Heart left ventricle (tissue), 16 donors: ENCODE measurements around the gene KEL. TPM values are rescaled to one million over a fixed set of nuclear protein-coding genes. Genes with fewer than 3 reads are reported as not detected.

Experiments used
- ATAC-seq, 4 donors: fragments of 200-7000 bp; cut with Tn5 transposase; one replicate each; pipeline ENCODE4 v1.9.1; 2020 to 2022; ENCODE audit warnings: moderate library complexity in 4 of 4, mild to moderate bottlenecking in 3 of 4, moderate number of reproducible peaks in 1 of 4
- DNase-seq, 5 donors: peaks; one replicate each; pipeline ENCODE4 v3.0.0-alpha.2; 2020
- H3K27ac ChIP-seq, 12 donors: fragments of 200-600 bp; sonication (generic) in 4 of 12; one replicate each; pipeline versions ENCODE4 v1.5.0 to v1.8.0; 2016 to 2022; ENCODE audit warnings: mild to moderate bottlenecking in 2 of 12
- H3K27me3 ChIP-seq, 9 donors: fragments of 200-600 bp; sonication (generic) in 2 of 9; one replicate each; pipeline versions ENCODE4 v1.5.1 to v1.8.0; 2016 to 2022; ENCODE audit warnings: mild to moderate bottlenecking in 3 of 9
- H3K36me3 ChIP-seq, 9 donors: fragments of 200-600 bp; sonication (generic) in 2 of 9; one replicate each; pipeline versions ENCODE4 v1.5.0 to v1.8.0; 2018 to 2022; ENCODE audit warnings: mild to moderate bottlenecking in 2 of 9
- H3K4me1 ChIP-seq, 12 donors: fragments of 200-600 bp; sonication (generic) in 4 of 12; one replicate each; pipeline versions ENCODE4 v1.5.0 to v1.8.0; 2016 to 2022; ENCODE audit warnings: mild to moderate bottlenecking in 3 of 12
- H3K4me3 ChIP-seq, 12 donors: fragments of 200-600 bp; sonication (generic) in 4 of 12; one replicate each; pipeline versions ENCODE4 v1.5.0 to v1.8.0; 2017 to 2022; ENCODE audit warnings: mild to moderate bottlenecking in 9 of 12, moderate library complexity in 4 of 12
- H3K9me3 ChIP-seq, 12 donors: fragments of 200-600 bp; sonication (generic) in 4 of 12; one replicate each; pipeline versions ENCODE4 v1.5.0 to v1.8.0; 2016 to 2022; ENCODE audit warnings: mild to moderate bottlenecking in 1 of 12
- CTCF ChIP-seq, 12 donors: fragments of 200-600 bp; sonication (generic) in 4 of 12; IDR thresholded peaks; one replicate each; pipeline versions ENCODE4 v1.5.0 to v1.8.0; 2018 to 2022; ENCODE audit warnings: antibody characterized with exemption in 12 of 12, mild to moderate bottlenecking in 5 of 12
- POLR2A ChIP-seq, 2 donors: fragments of 450-650 bp; IDR thresholded peaks; one replicate each; pipeline ENCODE4 v1.6.1; 2017; ENCODE audit warnings: antibody characterized with exemption in 2 of 2, mild to moderate bottlenecking in 2 of 2, moderate library complexity in 2 of 2
- WGBS, 4 donors: extraction: QIAGEN DNeasy Blood & Tissue Kit in 2 of 4; methylation state at CpG; one replicate each; pipeline versions ENCODE4 v1.1.5 to v1.1.7; 2013 to 2018; 5-methylcytosine and 5-hydroxymethylcytosine counted together
- intact Hi-C, 10 donors: fragments of 100-400 bp; cut with DNase I; formaldehyde crosslinking; loops; one replicate each; pipeline versions ENCODE4 v1.11.1 to v1.14.2; 2022
- polyA plus RNA-seq, 2 donors: library from polyadenylated mRNA; stranded (reverse); fragments of 200-250 nt; gene quantifications; one replicate each; pipeline ENCODE4 v1.2.3, GENCODE V29; 2013
- total RNA-seq, 9 donors: library from RNA; depleted of rRNA in 2 of 9; stranded (reverse); fragments of >200 nt in 2 of 9; fragmentation: NEBNext Ultra II Directional in 3 of 9; extraction: Animal tissue kit (Norgen Biotek cat#: 25700) in 3 of 9; gene quantifications; one replicate each; pipeline versions ENCODE4 v1.1.0 to v1.2.4, GENCODE V29; 2016 to 2023
- donor health status: ischemic (EF 13 %, LVEDD 7.1; RV severe dilation, severe dysfunction).
- donor health status: healthy with polysubstance abuse.
- donor health status: DM: no; HTN: yes; CAD: no.
- donor health status: DM: no; HTN: no; CAD: no.
- donor health status: ischemic (EF 25% LVEDD 6.9; RV normal size, moderate dysfunction).
- donor health status: ischemic (EF 25% LVEDD 5.7; RV mildly dilated, moderate dysfunction).
- donor health status: healthy.
- donor health status: DM: yes; HTN: yes; CAD: no.
- donor health status: ischemic (EF 35%, LVEDD 5.7; RV mildly dilated, moderate dysfunction).
- donor health status: nonischemic (EF 11% LVEDD 7.7; RV severe dilation, severe dysfunction).
- donor health status: DM: yes; HTN: yes; CAD: no.
- donor health status: PGD.
- donor health status: ischemic (EF 29% LVEDD 5.4; RV normal size, mild dysfunction).
- donor health status: nonischemic (EF 23%, LVEDD 6.1; RV moderate dilation, normal function).

Gene KEL
- total and polyA plus RNA-seq, 11 donors: 0.17 to 1.8 (median 0.56) TPM; not detected in 4

- H3K4me1 ChIP-seq: no peaks in the 10 kb centered on the region
Observed at GRCh38 chr7:142961595-142961972, 579 bp downstream of the KEL start.

DNA sequence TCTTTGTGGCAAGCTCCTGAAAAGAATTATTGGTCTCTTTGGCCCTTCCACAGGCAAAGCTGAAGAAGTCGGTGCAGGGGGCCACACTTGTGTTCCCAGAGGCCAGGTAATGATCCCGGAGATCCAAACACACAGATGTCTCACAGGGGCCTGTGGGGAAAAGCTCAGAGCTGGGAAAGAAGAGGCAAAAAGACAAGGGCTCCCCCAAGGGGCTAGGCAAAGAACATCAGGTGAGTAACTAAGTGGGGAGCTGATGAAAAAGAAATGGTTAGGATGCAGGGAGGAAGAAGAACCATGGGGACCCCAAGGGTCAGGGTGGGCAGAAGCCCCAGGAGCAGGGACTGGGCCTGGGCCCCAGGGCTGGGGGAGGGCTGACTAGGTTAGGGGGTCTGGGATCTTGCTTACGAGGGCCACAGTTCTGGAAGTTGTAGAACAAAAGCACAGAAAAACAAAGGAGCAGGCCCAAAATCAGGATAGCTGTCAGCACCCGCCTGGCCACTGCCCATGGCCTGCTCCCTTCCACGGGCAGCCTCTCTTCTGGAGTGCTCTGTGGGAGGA, 1.1 kb downstream of the KEL start:
- H3K27me3 ChIP-seq: peaks cover 0 to 21% (median 0%) of the 10 kb centered on the region in 9 donors
- ATAC-seq (no peak), DNase-seq (no peak)
- TF ChIP-seq POLR2A (IDR thresholded peaks at IDR 0.05): no peak
- H3K4me1 ChIP-seq: no peaks in the 10 kb centered on the region
- no peak overlapping the region for H3K27ac ChIP-seq
- WGBS, 4 donors: 80 to 88% (median 83%) methylated on average over 5 of the region's 5 CpGs
- no peaks in the 10 kb centered on the region for H3K36me3 ChIP-seq
- peaks cover 0 to 3% (median 0%) of the 10 kb centered on the region in 12 donors for H3K9me3 ChIP-seq
- H3K4me3 ChIP-seq: no peak overlapping the region
- intact Hi-C loops: no loop called here

More at GRCh38 chr7:142961595-142961972, 579 bp downstream of the KEL start:
- Histone ChIP-seq H3K9me3 (no peaks in the 10 kb centered on the region), H3K36me3 (no peaks in the 10 kb centered on the region), H3K27ac (no peak overlapping the region), H3K4me3 (no peak overlapping the region), H3K27me3 (peaks cover 0 to 21% (median 0%) of the 10 kb centered on the region in 9 donors)
- intact Hi-C loops: no loop called here
- ATAC-seq (no peak), DNase-seq (no peak)
- no peak for TF ChIP-seq CTCF (IDR thresholded peaks at IDR 0.05)
- TF ChIP-seq POLR2A (IDR thresholded peaks at IDR 0.05): no peak
- WGBS, 4 donors: 54 to 61% (median 56%) methylated on average over 4 of the region's 4 CpGs

DNA sequence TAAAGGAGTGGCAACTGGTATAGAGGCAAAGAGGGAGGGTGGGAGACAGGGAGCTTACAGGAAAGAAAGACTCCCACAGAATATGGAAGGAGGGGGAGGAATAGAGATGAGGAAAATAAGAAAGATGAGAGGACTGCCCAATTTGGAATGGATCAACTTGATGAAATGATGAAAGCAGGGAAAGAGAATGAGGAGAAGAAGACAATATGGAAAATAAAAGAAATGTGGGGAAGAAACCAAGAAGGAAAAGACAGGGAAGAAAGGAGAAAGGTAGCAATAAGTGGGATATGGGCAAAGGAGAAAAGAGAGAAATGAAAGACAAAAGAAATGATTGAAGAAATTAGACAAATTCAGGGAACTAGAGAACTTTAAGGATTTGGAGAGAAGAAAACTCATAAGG, 3.0 kb downstream of the KEL start:
- Histone ChIP-seq H3K27me3 (peaks cover 0 to 16% (median 0%) of the 10 kb centered on the region in 9 donors), H3K27ac (no peak overlapping the region), H3K9me3 (peaks cover 0 to 20% (median 4%) of the 10 kb centered on the region in 12 donors), H3K4me3 (no peak overlapping the region), H3K36me3 (no peaks in the 10 kb centered on the region), H3K4me1 (no peaks in the 10 kb centered on the region)
- no peak for TF ChIP-seq CTCF (IDR thresholded peaks at IDR 0.05)
- TF ChIP-seq POLR2A (IDR thresholded peaks at IDR 0.05): no peak
- ATAC-seq (no peak), DNase-seq (no peak)
- intact Hi-C loops: no loop called here

DNA sequence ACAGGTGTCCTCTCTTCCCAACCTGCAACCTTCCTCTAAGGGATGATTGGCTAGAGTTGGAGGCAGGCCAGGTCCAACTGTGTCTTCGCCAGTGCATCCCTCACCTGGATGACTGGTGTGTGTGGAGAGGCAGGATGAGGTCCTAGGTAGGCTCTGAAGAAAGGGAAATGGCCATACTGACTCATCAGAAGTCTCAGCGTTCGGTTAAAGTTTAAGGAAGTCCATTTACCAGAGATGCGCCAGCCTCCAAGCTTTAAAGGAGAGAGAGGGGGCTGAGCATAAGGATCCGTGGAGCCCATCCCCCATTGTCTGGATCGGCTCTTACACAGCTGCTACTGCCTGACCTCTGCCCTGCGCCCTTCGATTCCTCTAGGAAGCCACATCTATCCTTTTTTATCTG, 4.4 kb downstream of the KEL start:
- intact Hi-C loops: no loop called here
- Histone ChIP-seq H3K27ac (no peak overlapping the region), H3K4me3 (no peak overlapping the region), H3K36me3 (no peaks in the 10 kb centered on the region), H3K9me3 (peaks cover 0 to 20% (median 4%) of the 10 kb centered on the region in 12 donors), H3K27me3 (peaks cover 0 to 3% (median 0%) of the 10 kb centered on the region in 9 donors), H3K4me1 (no peaks in the 10 kb centered on the region)
- TF ChIP-seq POLR2A (IDR thresholded peaks at IDR 0.05) (no peak), CTCF (IDR thresholded peaks at IDR 0.05) (no peak)
- ATAC-seq (no peak), DNase-seq (no peak)
- WGBS, 4 donors: 61 to 70% (median 66%) methylated on average over 8 of the region's 8 CpGs
